Measurements from ENCODE around the gene TBCK.

DNA sequence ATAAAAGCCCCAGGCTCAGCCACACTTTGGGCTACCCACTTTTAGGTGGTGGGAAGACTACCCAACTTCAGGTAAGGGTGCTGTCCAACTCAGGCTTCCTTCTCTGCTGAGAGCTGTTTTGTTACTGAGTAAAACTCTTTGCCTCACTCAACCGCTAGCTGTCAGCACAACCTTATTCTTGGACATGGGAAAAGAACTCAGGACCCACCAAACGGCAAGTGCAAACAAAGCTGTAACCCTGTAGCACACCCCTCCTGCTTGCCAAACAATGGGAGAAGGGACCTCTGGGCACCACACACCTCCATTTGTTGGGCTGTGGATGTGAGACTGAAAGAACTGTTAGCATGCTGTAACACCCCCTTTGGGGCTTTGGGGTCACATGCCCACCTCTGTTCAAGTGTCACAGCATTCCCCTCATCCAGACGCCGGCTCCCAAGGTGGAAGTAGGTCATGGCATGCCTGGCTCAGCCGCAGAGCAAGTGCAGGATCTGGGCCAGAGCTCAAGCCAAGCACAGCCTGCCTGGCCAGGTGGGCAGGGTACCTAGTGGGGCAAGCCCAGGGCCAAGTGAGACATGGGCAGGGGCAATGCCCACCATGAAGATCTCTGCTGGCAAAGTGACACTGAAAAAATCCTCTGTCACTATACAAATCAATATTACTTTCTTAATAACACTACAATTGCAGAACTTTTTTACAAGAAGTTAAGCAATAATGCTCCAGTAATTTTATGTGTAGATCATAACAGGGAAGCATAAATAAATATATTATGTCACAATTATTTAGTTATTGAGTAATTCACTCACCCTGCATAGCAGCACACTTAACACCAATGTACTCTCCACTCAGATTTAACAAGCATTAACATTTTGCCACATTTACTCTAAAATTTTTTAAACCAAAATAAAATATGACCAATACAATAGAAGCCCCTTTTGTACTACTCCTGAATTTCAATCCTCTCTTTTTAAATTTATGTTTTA, 107.2 kb downstream of the TBCK start:
- TF ChIP-seq, protein P1, sequence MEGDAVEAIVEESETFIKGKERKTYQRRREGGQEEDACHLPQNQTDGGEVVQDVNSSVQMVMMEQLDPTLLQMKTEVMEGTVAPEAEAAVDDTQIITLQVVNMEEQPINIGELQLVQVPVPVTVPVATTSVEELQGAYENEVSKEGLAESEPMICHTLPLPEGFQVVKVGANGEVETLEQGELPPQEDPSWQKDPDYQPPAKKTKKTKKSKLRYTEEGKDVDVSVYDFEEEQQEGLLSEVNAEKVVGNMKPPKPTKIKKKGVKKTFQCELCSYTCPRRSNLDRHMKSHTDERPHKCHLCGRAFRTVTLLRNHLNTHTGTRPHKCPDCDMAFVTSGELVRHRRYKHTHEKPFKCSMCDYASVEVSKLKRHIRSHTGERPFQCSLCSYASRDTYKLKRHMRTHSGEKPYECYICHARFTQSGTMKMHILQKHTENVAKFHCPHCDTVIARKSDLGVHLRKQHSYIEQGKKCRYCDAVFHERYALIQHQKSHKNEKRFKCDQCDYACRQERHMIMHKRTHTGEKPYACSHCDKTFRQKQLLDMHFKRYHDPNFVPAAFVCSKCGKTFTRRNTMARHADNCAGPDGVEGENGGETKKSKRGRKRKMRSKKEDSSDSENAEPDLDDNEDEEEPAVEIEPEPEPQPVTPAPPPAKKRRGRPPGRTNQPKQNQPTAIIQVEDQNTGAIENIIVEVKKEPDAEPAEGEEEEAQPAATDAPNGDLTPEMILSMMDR (IDR thresholded peaks at IDR 0.05; ENCODE audit: insufficient read depth, low read depth, low read length): no peak
- no peak for TF ChIP-seq EZH2 (IDR thresholded peaks at IDR 0.05; ENCODE audit: insufficient read depth, low read length)

Measured in astrocyte (in vitro differentiated cells and primary cell).